ENCODE results near the gene FKBP5. TPM values are rescaled to one million over a fixed set of nuclear protein-coding genes. Genes with fewer than 3 reads are reported as not detected.

Gene FKBP5
- total and polyA plus RNA-seq, 9 of the 15 experiments (the other 6 are each of a cell fraction or from before 2014, with no cell fraction given) = 32.7 to 151 (median 75.0) TPM

GRCh38 chr6:35687658-35688604 is 784 bp downstream of the FKBP5 start (continued):
- peak; percentile 10; the same call in 1 of the 2 replicates for TF ChIP-seq MYC (IDR thresholded peaks at IDR 0.05; ENCODE audit: low read depth, low read length)
- no peak for TF ChIP-seq MYC (CRISPR knock-in tag; IDR thresholded peaks at IDR 0.05; ENCODE audit: borderline replicate concordance, low read depth)
- no peak for TF ChIP-seq NCOA2 (IDR thresholded peaks at IDR 0.05; ENCODE audit: partially characterized antibody in 2 of 2)
- TF ChIP-seq TEAD2 (tag; IDR thresholded peaks at IDR 0.05) = no peak
- no peak for TF ChIP-seq NFE2 (IDR thresholded peaks at IDR 0.05; ENCODE audit: low read depth)
- TF ChIP-seq PRPF4 (IDR thresholded peaks at IDR 0.05; ENCODE audit: insufficient read depth, low read depth, low read length, poor library complexity, severe bottlenecking) = no peak
- no peak for TF ChIP-seq ZNF347 (CRISPR knock-in tag; IDR thresholded peaks at IDR 0.05; ENCODE audit: low read depth)
- TF ChIP-seq ZNF699 (CRISPR knock-in tag; IDR thresholded peaks at IDR 0.05; ENCODE audit: insufficient replicate concordance) = no peak
- no peak for TF ChIP-seq ZFPM2 (CRISPR knock-in tag; IDR thresholded peaks at IDR 0.05)
- TF ChIP-seq HDAC3 (IDR thresholded peaks at IDR 0.05; ENCODE audit: borderline replicate concordance, partially characterized antibody) = no peak
- TF ChIP-seq ZNF23 (CRISPR knock-in tag; IDR thresholded peaks at IDR 0.05) = no peak
- TF ChIP-seq ESRRB (CRISPR knock-in tag; IDR thresholded peaks at IDR 0.05; ENCODE audit: borderline replicate concordance) = no peak
- TF ChIP-seq HINFP (tag; conservative IDR thresholded peaks at IDR 0.05; ENCODE audit: low read depth) = no peak
- TF ChIP-seq SIN3B (IDR thresholded peaks at IDR 0.05; ENCODE audit: low read depth) = peak; percentile 21; the same call in 1 of the 2 replicates
- TF ChIP-seq HMG20A (CRISPR knock-in tag; conservative IDR thresholded peaks at IDR 0.05) = no peak
- no peak for TF ChIP-seq RBM39 (optimal IDR thresholded peaks at IDR 0.05; ENCODE audit: low read depth, low read length)
- no peak for TF ChIP-seq ZC3H11A (IDR thresholded peaks at IDR 0.05; ENCODE audit: low read depth, low read length)
- no peak for TF ChIP-seq ZNF263 (CRISPR knock-in tag; IDR thresholded peaks at IDR 0.05; ENCODE audit: borderline replicate concordance)
- TF ChIP-seq SMARCA4 (IDR thresholded peaks at IDR 0.05) = no peak; the same call in 1 of the 2 replicates
- no peak for TF ChIP-seq CAMTA2 (CRISPR knock-in tag; conservative IDR thresholded peaks at IDR 0.05)
- no peak for TF ChIP-seq SAFB2 (IDR thresholded peaks at IDR 0.05; ENCODE audit: borderline replicate concordance, low read depth, low read length, severe bottlenecking)
- no peak for TF ChIP-seq ZNF668 (CRISPR knock-in tag; IDR thresholded peaks at IDR 0.05)
- TF ChIP-seq CCAR2 (IDR thresholded peaks at IDR 0.05; ENCODE audit: low read depth, low read length) = no peak
- TF ChIP-seq EZH2 (IDR thresholded peaks at IDR 0.05; ENCODE audit: borderline replicate concordance, low read depth, low read length) = no peak
- no peak for TF ChIP-seq TEAD4 (IDR thresholded peaks at IDR 0.05; ENCODE audit: low read length)
- no peak for TF ChIP-seq TEAD4 (CRISPR knock-in tag; IDR thresholded peaks at IDR 0.05; ENCODE audit: borderline replicate concordance)
- TF ChIP-seq TCF3 (CRISPR knock-in tag; IDR thresholded peaks at IDR 0.05) = no peak
- no peak for TF ChIP-seq L3MBTL2 (IDR thresholded peaks at IDR 0.05)
- no peak for TF ChIP-seq IFI16 (CRISPR knock-in tag; IDR thresholded peaks at IDR 0.05)
- TF ChIP-seq ZKSCAN3 (CRISPR knock-in tag; IDR thresholded peaks at IDR 0.05) = no peak
- TF ChIP-seq BRD9 (IDR thresholded peaks at IDR 0.05; ENCODE audit: low read depth, partially characterized antibody) = no peak
